Measurements from ENCODE around the gene RORC. TPM values are rescaled to one million over a fixed set of nuclear protein-coding genes. Genes with fewer than 3 reads are reported as not detected.
A peak's percentile ranks its signal among the peaks of the same experiment; 100 is the strongest.

RORC gene
- total and polyA plus RNA-seq, 7 donors = 0.27 to 18.0 (median 3.9) TPM; not detected in 1

DNA sequence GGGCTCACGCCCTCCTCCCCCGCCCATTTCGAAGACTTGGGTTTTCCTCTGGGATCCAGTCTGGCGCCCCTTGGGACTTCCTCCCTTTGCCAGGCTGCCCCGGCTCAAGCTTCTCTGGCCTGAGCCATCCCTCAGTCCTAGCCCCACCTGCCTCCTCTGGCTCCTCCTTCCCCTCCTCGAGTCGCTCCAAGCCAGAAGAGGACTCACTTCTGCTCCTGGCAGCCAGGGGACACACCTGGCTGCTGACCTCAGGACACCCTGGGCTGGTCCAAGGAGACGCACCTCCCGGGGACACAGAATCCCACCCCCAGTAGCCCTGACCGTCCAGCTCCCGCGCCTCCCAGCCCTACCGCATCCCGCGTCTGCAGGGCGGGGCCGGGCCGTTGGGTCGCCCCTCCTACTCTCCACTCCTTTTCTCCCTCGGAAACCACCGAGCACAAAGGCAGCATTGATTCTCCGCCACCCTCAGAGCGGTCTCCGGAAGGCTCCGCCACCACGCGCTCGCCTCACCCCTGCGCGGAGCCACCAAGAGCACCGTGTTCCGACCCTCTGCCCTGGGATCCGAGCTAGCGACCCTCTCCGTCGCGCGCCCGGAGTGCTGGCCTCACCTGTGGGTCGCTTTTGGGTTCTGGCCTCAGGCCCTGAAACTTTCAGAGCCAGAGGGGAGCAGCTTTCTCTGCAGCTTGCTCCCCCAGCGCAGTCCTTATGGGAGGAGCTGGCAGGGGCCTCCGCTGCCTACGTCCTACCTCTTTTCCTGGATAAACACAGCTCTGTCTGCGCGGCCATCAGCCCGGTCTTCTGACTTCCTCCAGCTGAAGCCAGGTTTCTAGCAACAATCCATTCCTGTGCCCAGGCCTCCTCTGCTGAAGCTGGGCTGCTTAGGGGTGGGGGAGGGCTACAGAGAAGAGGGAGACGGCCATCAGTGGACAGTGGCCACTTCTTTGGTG lies 8.1 kb upstream of the RORC start, which contains the start of gene C2CD4D:
Gene C2CD4D, minus strand, starts transcription at position 364 of the 947 bp plus-strand sequence. CDS start 831 bp downstream, outside the sequence.
- peak in 1 of 2 donors; percentile 43 for TF ChIP-seq POLR2A (IDR thresholded peaks at IDR 0.05)
- TF ChIP-seq POLR2AphosphoS5 (IDR thresholded peaks at IDR 0.05) = peak in 1 of 4 donors; percentile 35
- no peak for TF ChIP-seq EP300 (IDR thresholded peaks at IDR 0.05)
- no peaks in the 10 kb centered on the region for H3K9me3 ChIP-seq
- 2 to 4% methylated on average over 47 of the region's 47 CpGs for WGBS, 2 donors
- intact Hi-C loops (cut with DNase I) = no loop called here
- H3K27me3 ChIP-seq = peaks cover 30 to 61% (median 36%) of the 10 kb centered on the region in 3 donors
- DNase-seq = no peak
- H3K36me3 ChIP-seq = no peaks in the 10 kb centered on the region
- peak within 1 kb of the TSS in 2 of 4 donors; percentile 23 to 48 for H3K27ac ChIP-seq
- H3K4me1 ChIP-seq = peaks cover 0 to 27% (median 25%) of the 10 kb centered on the region in 4 donors
- H3K4me3 ChIP-seq = peak within 1 kb of the TSS in 3 of 4 donors; percentile 35 to 56 (median 52)

GRCh38 chr1:151839082-151839412 lies 7.4 kb upstream of the RORC start:
- WGBS, 2 donors = 31 to 75% methylated on average over 16 of the region's 16 CpGs
- TF ChIP-seq POLR2A (IDR thresholded peaks at IDR 0.05) (no peak), EP300 (IDR thresholded peaks at IDR 0.05) (no peak), POLR2AphosphoS5 (IDR thresholded peaks at IDR 0.05) (no peak)
- TF ChIP-seq, protein P1, sequence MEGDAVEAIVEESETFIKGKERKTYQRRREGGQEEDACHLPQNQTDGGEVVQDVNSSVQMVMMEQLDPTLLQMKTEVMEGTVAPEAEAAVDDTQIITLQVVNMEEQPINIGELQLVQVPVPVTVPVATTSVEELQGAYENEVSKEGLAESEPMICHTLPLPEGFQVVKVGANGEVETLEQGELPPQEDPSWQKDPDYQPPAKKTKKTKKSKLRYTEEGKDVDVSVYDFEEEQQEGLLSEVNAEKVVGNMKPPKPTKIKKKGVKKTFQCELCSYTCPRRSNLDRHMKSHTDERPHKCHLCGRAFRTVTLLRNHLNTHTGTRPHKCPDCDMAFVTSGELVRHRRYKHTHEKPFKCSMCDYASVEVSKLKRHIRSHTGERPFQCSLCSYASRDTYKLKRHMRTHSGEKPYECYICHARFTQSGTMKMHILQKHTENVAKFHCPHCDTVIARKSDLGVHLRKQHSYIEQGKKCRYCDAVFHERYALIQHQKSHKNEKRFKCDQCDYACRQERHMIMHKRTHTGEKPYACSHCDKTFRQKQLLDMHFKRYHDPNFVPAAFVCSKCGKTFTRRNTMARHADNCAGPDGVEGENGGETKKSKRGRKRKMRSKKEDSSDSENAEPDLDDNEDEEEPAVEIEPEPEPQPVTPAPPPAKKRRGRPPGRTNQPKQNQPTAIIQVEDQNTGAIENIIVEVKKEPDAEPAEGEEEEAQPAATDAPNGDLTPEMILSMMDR (IDR thresholded peaks at IDR 0.05) = no peak
- H3K27ac ChIP-seq = no peak overlapping the region
- intact Hi-C loops (cut with DNase I) = no loop called here
- no peaks in the 10 kb centered on the region for H3K9me3 ChIP-seq
- peaks cover 0 to 27% (median 25%) of the 10 kb centered on the region in 4 donors for H3K4me1 ChIP-seq
- H3K27me3 ChIP-seq = peaks cover 30 to 68% (median 36%) of the 10 kb centered on the region in 3 donors
- no peak for DNase-seq
- peak overlapping the region in 3 of 4 donors; percentile 35 to 56 (median 52) for H3K4me3 ChIP-seq
- no peaks in the 10 kb centered on the region for H3K36me3 ChIP-seq

- 28 to 76% methylated on average over 117 of the region's 117 CpGs for WGBS, 2 donors
Observed at GRCh38 chr1:151838222-151839081, 6.8 kb upstream of the RORC start.

DNA sequence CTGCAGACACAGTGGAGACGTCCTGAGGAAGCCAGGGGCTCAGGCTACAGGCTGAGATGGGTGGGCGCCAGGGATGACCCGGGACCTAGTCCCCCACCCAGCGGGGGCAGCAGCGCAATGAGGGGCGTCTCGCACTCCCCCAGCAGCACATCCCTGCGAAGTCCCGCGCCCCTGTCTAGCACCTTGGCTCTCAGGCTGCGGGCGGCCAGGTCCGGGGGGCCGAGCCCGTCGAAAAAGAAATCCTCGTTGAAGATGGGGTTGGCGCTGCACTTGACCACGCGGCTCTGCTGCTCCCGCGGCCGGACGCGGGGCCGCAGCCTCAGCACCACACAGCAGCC lies 6.3 kb upstream of the RORC start:
- H3K4me1 ChIP-seq = peaks cover 0 to 27% (median 25%) of the 10 kb centered on the region in 4 donors
- peak overlapping the region in 3 of 4 donors; percentile 35 to 56 (median 52) for H3K4me3 ChIP-seq
- no peak overlapping the region for H3K27ac ChIP-seq
- intact Hi-C loops (cut with DNase I) = no loop called here
- no peak for DNase-seq
- TF ChIP-seq POLR2A (IDR thresholded peaks at IDR 0.05) (no peak), POLR2AphosphoS5 (IDR thresholded peaks at IDR 0.05) (no peak), EP300 (IDR thresholded peaks at IDR 0.05) (no peak)
- TF ChIP-seq, protein P1 (IDR thresholded peaks at IDR 0.05) = no peak
- H3K27me3 ChIP-seq = peaks cover 30 to 80% (median 36%) of the 10 kb centered on the region in 3 donors
- no peaks in the 10 kb centered on the region for H3K36me3 ChIP-seq
- no peaks in the 10 kb centered on the region for H3K9me3 ChIP-seq
- 25 to 77% methylated on average over 26 of the region's 26 CpGs for WGBS, 2 donors

More at GRCh38 chr1:151838222-151839081, 6.8 kb upstream of the RORC start:
- TF ChIP-seq POLR2AphosphoS5 (IDR thresholded peaks at IDR 0.05) (no peak), EP300 (IDR thresholded peaks at IDR 0.05) (no peak), POLR2A (IDR thresholded peaks at IDR 0.05) (no peak)
- TF ChIP-seq, protein P1 (IDR thresholded peaks at IDR 0.05) = no peak
- Histone ChIP-seq H3K36me3 (no peaks in the 10 kb centered on the region), H3K4me1 (peaks cover 0 to 27% (median 25%) of the 10 kb centered on the region in 4 donors), H3K4me3 (peak overlapping the region; percentile 10 to 56 (median 44)), H3K9me3 (no peaks in the 10 kb centered on the region), H3K27ac (peak overlapping the region in 1 of 4 donors; percentile 8), H3K27me3 (peaks cover 30 to 74% (median 36%) of the 10 kb centered on the region in 3 donors)
- no peak for DNase-seq
- intact Hi-C loops (cut with DNase I) = no loop called here

All from sigmoid colon (tissue), 7 donors.